Measurements from ENCODE around the gene TPRN.
A peak's percentile ranks its signal among the peaks of the same experiment; 100 is the strongest.
"Not testable (repeated sequence)": the region's sequence is repeated elsewhere in the genome, so short reads cannot be mapped to it uniquely, and the experiment has no call there.

TPRN gene

DNA sequence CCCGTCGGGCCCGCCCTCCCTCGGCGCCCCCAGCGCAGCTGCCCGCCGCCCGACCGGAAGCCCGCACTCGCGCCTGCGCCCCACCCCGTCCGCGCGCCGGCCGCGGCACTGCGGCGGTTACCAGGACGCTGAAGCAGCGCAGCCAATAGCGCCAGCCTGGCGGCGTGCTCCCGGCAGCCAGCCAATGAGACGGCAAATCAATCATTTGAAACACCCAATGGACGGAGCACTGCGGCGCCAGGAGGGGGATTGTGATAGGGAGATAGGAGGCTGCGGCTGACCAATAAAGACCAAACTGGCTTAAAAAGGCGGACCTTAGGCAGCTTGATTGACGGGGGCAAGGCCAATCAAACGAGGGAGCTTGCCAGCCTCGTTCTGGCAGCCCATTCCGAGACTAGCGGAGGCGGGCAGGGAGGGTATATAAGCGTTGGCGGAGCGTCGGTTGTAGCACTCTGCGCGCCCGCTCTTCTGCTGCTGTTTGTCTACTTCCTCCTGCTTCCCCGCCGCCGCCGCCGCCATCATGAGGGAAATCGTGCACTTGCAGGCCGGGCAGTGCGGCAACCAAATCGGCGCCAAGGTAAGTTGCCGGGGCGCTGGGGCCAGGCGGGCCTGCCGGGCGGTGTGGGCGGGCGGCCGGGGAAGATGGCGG, 40.4 kb upstream of the TPRN start, which contains the start of gene TUBB4B:
Gene TUBB4B (plus strand): TSS at position 447 of the 649 bp plus-strand sequence. CDS start 74 bp downstream, at position 521.
- Histone ChIP-seq H2AFZ (ENCODE audit: low read depth, low read length) (peak within 1 kb of the TSS; percentile 53), H3K4me3 (ENCODE audit: low read length) (peak within 1 kb of the TSS; percentile 89), H3K9me3 (ENCODE audit: low read length) (no peaks in the 10 kb centered on the region), H3K36me3 (ENCODE audit: insufficient read depth, low read length) (peaks cover 23% of the 10 kb centered on the region), H3K27me3 (ENCODE audit: insufficient read depth, low read length) (no peaks in the 10 kb centered on the region), H3K4me1 (ENCODE audit: insufficient read depth, low read length) (peaks cover 25% of the 10 kb centered on the region)

- peak overlapping the region; percentile 53 for H2AFZ ChIP-seq (ENCODE audit: low read depth, low read length)
- H3K4me1 ChIP-seq (ENCODE audit: insufficient read depth, low read length) = peaks cover 25% of the 10 kb centered on the region
- H3K9me3 ChIP-seq (ENCODE audit: low read length) = no peaks in the 10 kb centered on the region
- H3K4me3 ChIP-seq (ENCODE audit: low read length) = peak overlapping the region; percentile 65
- H3K27me3 ChIP-seq (ENCODE audit: insufficient read depth, low read length) = no peaks in the 10 kb centered on the region
- peaks cover 23% of the 10 kb centered on the region for H3K36me3 ChIP-seq (ENCODE audit: insufficient read depth, low read length)
These were observed 39.8 kb upstream of the TPRN start for GRCh38 chr9:137240318-137240840.

DNA sequence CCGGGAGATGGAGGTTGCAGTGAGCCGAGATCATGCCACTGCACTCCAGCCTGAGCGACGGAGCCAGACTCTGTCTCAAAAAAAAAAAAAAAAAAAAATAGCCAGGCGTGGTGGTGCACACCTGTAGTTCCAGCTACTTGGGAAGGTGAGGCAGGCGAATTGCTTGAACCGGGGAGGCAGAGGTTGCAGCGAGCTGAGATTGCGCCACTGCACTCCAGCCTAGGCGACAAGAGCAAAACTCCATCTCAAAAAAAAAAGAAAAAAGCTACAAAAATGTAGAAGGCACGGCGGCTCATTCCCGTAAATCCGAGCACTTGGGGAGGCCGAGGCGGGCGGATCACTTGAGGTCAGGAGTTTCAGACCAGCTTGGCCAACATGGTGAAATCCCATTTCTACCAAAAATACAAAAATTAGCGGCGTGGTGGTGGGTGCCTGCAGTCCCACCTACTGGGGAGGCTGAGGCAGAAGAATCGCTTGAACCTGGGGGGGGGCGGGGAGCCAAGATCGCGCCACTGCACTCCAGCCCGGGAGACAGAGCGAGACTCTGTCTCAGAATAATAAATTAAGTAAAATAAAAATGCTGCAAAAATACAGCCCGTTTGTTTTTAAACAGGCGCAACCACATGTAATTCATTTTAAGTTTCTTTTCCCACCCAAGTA, 39.1 kb upstream of the TPRN start:
- H2AFZ ChIP-seq (ENCODE audit: low read depth, low read length) = peak overlapping the region; percentile 53
- H3K36me3 ChIP-seq (ENCODE audit: insufficient read depth, low read length) = peaks cover 23% of the 10 kb centered on the region
- H3K9me3 ChIP-seq (ENCODE audit: low read length); H3K27me3 ChIP-seq (ENCODE audit: insufficient read depth, low read length): not testable (repeated sequence)
- H3K4me1 ChIP-seq (ENCODE audit: insufficient read depth, low read length) = peaks cover 25% of the 10 kb centered on the region
- H3K4me3 ChIP-seq (ENCODE audit: low read length) = peak overlapping the region; percentile 65

DNA sequence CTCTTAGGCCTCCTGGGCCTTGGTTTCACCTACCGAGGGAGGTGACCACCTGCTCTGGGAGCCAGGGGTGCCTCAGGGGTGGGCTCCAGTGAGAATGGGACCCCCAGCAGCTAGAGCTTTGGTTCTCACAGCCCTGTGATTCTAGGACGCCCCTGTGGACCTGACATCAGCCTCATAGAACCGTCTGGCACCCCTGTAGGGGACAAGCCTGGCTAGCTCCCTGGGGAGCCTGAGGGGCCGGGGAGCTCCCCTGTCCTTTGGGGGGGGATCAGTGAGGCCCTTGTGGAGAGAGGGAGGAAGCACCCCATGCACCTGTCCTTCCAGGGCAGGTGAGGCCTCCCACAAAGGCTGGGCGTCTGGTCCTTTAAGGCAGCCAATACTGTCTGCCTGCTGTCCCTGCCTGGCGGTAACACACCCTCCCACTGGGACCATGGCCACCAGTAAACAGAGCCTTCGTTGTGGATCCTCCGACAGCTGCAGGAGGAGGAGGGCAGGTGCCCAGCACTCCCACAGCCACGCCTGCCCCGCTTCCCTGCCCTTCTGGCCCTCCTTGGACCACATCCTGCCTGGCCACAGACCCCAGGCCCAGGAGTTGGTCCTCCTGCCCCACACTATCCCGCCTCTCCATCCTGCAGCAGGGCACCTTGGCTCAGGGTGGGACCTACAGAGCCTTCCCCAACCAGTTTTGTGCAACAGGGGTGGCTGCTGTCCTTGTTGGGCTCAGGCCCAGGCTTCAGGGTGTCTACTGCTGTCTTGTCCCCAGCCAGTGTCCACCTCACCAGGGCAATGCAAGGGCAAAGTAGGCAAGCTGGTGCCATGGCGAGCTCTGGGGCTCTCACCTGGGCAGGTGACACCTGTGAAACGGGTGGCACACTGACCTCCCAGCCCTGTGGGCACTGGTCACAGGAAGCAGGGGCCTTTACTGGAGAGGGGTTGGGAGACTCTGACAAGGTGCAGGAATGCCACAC, 37.5 kb upstream of the TPRN start:
- no peaks in the 10 kb centered on the region for H3K9me3 ChIP-seq (ENCODE audit: low read length)
- peaks cover 13% of the 10 kb centered on the region for H3K36me3 ChIP-seq (ENCODE audit: insufficient read depth, low read length)
- no peaks in the 10 kb centered on the region for H3K27me3 ChIP-seq (ENCODE audit: insufficient read depth, low read length)
- H2AFZ ChIP-seq (ENCODE audit: low read depth, low read length) = no peak overlapping the region
- H3K4me3 ChIP-seq (ENCODE audit: low read length) = no peak overlapping the region
- peaks cover 26% of the 10 kb centered on the region for H3K4me1 ChIP-seq (ENCODE audit: insufficient read depth, low read length)

DNA sequence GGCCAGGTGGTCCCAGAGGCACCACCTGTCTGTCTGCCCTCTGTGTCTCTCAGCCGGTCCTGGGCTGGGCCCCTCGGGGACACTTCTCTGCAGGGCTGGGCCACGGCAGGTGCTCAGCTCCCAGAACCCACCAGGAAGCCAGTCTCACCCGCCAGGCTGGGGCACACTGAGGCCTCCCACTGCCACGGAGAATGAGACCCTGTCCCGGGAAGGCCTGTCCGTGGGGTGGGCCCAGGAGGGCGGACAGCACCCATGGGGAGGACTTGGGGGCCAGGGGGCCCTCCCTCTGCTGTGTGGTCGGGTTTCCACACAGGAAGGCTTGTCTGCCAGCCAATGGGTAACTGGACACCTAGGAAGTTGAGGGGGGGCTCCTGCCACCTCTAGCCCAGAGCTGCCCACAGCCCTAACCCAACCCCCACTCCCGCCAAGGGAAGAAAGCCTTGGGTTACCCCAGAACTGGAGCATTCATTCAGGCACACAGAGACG, 36.4 kb upstream of the TPRN start:
- Histone ChIP-seq H3K4me3 (ENCODE audit: low read length) (no peak overlapping the region), H3K9me3 (ENCODE audit: low read length) (no peaks in the 10 kb centered on the region), H3K36me3 (ENCODE audit: insufficient read depth, low read length) (peaks cover 3% of the 10 kb centered on the region)

DNA sequence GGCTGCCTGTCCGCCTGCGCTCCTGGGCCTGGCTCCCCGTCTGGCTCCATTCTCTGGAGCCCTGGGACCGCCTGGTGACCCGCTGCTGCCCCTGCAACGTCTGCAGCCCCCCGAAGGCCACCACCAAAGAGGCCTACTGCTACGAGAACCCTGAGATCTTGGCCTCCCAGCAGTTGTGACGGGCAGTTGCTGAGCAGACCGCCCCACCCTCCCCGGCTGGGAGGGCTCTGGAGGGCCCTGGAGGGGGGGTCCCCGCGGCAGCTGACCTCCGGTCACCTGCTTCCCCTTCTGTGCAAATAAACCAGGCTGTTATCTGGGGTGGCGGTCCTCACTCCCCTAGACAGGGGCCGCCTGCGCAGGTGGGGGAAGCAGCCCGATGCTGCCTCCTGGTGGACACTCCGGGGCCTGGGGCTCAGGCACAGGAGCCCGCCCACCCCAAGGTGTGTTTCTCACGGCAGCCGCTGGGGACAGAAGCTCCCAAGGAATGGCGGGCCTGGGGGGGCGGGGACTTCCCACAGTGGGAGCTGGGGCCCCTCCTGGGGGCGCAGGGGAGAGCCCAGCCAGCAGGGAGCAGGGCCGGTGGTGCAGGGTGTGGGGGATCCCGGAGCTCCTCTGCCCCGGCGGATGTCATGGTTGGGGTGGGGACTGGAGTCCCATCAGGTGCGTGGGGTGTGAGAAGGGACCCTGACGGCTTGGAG, 35.8 kb upstream of the TPRN start:
- Histone ChIP-seq H3K36me3 (ENCODE audit: insufficient read depth, low read length) (no peaks in the 10 kb centered on the region), H3K4me1 (ENCODE audit: insufficient read depth, low read length) (peaks cover 14% of the 10 kb centered on the region), H2AFZ (ENCODE audit: low read depth, low read length) (no peak overlapping the region), H3K4me3 (ENCODE audit: low read length) (no peak overlapping the region), H3K27me3 (ENCODE audit: insufficient read depth, low read length) (no peaks in the 10 kb centered on the region), H3K9me3 (ENCODE audit: low read length) (no peaks in the 10 kb centered on the region)

More for the DNA sequence above, 36.4 kb upstream of the TPRN start:
- no peak overlapping the region for H2AFZ ChIP-seq (ENCODE audit: low read depth, low read length)
- no peaks in the 10 kb centered on the region for H3K27me3 ChIP-seq (ENCODE audit: insufficient read depth, low read length)
- peaks cover 15% of the 10 kb centered on the region for H3K4me1 ChIP-seq (ENCODE audit: insufficient read depth, low read length)

DNA sequence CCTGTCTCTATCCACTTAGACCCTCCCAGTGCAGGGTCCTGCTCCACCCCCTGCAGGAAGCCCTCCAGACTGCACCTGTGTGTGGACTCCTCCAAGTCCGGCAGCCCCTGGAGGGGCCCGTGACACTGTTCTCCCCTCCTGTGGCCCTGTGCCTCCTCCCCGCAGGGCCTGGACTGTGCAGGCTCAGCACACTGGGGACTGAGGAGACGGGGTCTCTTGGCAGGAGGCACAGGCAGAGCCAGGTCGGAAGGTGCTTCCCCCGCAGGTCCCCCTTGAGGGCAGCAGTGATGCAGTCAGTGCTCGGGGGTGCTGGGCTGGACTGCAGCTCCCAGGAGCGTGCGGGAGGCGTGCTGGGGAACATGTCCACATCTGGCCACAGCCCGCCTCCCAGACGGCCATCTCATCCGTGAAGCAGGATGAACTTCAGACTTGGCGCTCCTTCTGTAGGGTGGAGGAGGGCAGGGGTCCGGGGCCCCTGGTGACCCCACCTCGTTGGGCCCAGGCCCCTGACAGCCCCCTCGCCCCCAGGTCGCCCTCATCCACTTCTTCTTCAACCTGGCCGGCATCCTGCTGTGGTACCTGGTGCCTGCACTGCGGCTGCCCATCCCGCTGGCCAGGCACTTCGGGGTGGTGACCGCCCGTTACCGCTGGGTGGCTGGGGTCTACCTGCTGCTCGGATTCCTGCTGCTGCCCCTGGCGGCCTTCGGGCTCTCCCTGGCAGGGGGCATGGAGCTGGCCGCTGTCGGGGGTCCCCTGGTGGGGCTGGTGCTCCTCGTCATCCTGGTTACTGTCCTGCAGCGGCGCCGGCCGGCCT, 35.1 kb upstream of the TPRN start:
- H3K4me1 ChIP-seq (ENCODE audit: insufficient read depth, low read length) = peaks cover 14% of the 10 kb centered on the region
- no peaks in the 10 kb centered on the region for H3K36me3 ChIP-seq (ENCODE audit: insufficient read depth, low read length)
- no peak overlapping the region for H3K4me3 ChIP-seq (ENCODE audit: low read length)

GRCh38 chr9:137234758-137235423, 34.4 kb upstream of the TPRN start:
- H3K27me3 ChIP-seq (ENCODE audit: insufficient read depth, low read length) = peaks cover 3% of the 10 kb centered on the region
- no peak overlapping the region for H3K4me3 ChIP-seq (ENCODE audit: low read length)
- H3K9me3 ChIP-seq (ENCODE audit: low read length) = no peaks in the 10 kb centered on the region
- H3K4me1 ChIP-seq (ENCODE audit: insufficient read depth, low read length) = peaks cover 14% of the 10 kb centered on the region
- no peaks in the 10 kb centered on the region for H3K36me3 ChIP-seq (ENCODE audit: insufficient read depth, low read length)
- H2AFZ ChIP-seq (ENCODE audit: low read depth, low read length) = no peak overlapping the region

More for the DNA sequence above, 35.1 kb upstream of the TPRN start:
- Histone ChIP-seq H3K9me3 (ENCODE audit: low read length) (no peaks in the 10 kb centered on the region), H3K27me3 (ENCODE audit: insufficient read depth, low read length) (peaks cover 3% of the 10 kb centered on the region), H2AFZ (ENCODE audit: low read depth, low read length) (no peak overlapping the region)

DNA sequence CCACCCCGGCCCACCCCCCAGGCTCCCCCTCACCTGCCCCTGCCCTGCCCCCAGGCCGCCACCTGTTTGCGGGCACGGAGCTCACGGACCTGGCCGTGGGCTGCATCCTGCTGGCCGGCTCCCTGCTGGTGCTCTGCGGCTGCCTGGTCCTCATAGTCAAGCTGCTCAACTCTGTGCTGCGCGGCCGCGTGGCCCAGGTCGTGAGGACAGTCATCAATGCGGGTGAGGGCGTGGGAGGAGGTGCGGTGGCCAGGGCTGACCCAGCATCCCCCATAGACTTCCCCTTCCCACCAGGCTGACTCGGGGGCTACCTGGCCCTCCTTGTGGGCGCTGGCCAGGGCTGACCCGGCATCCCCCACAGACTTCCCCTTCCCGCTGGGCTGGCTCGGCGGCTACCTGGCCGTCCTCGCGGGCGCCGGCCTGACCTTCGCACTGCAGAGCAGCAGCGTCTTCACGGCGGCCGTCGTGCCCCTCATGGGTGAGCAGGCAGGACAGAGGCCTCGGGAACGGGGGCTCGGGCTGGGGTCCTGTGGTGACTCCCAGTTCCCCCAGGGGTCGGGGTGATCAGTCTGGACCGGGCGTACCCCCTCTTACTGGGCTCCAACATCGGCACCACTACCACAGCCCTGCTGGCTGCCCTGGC, 33.6 kb upstream of the TPRN start:
- Histone ChIP-seq H3K9me3 (ENCODE audit: low read length) (no peaks in the 10 kb centered on the region), H3K4me3 (ENCODE audit: low read length) (no peak overlapping the region), H3K4me1 (ENCODE audit: insufficient read depth, low read length) (peaks cover 14% of the 10 kb centered on the region), H2AFZ (ENCODE audit: low read depth, low read length) (no peak overlapping the region), H3K27me3 (ENCODE audit: insufficient read depth, low read length) (peaks cover 3% of the 10 kb centered on the region), H3K36me3 (ENCODE audit: insufficient read depth, low read length) (no peaks in the 10 kb centered on the region)

GRCh38 chr9:137233143-137233980, 32.8 kb upstream of the TPRN start:
- Histone ChIP-seq H3K36me3 (ENCODE audit: insufficient read depth, low read length) (no peaks in the 10 kb centered on the region), H3K4me3 (ENCODE audit: low read length) (no peak overlapping the region), H3K27me3 (ENCODE audit: insufficient read depth, low read length) (peaks cover 3% of the 10 kb centered on the region), H3K9me3 (ENCODE audit: low read length) (no peaks in the 10 kb centered on the region), H3K4me1 (ENCODE audit: insufficient read depth, low read length) (peaks cover 10% of the 10 kb centered on the region), H2AFZ (ENCODE audit: low read depth, low read length) (no peak overlapping the region)
